SK-N-SH (cell line): ENCODE data around the gene ZFTA.

ENCODE experiments used
- CTCF ChIP-seq: fragments of 200-600 bp; sonication (generic); IDR thresholded peaks from 2 replicates; pipeline ENCODE4 v1.6.1; 2017; ENCODE audit warnings: antibody characterized with exemption, mild to moderate bottlenecking, moderate library complexity
- EP300 ChIP-seq, 2 experiments: IDR thresholded peaks; 2 replicates each; pipeline versions ENCODE4 v1.4.0 to v1.6.1; 2012; ENCODE audit warnings: borderline replicate concordance in 1 of 2, low read depth in 1 of 2, low read length in 1 of 2
- JUND ChIP-seq: IDR thresholded peaks from 2 replicates; pipeline ENCODE4 v1.4.0; 2012
- NFIC ChIP-seq: IDR thresholded peaks from 2 replicates; pipeline ENCODE4 v1.4.0; 2012; ENCODE audit warnings: borderline replicate concordance
- PBX3 ChIP-seq: IDR thresholded peaks from 2 replicates; pipeline ENCODE4; 2012
- POLR2AphosphoS5 ChIP-seq: IDR thresholded peaks from 2 replicates; pipeline ENCODE4 v1.6.1; 2012; ENCODE audit warnings: low read depth, low read length
- RAD21 ChIP-seq: IDR thresholded peaks from 2 replicates; pipeline ENCODE4 v1.6.1; 2012; ENCODE audit warnings: mild to moderate bottlenecking, low read length
- REST ChIP-seq: IDR thresholded peaks from 2 replicates; pipeline ENCODE4 v1.6.1; 2012; ENCODE audit warnings: mild to moderate bottlenecking, low read depth, low read length, moderate library complexity
- RXRA ChIP-seq: IDR thresholded peaks from 2 replicates; pipeline ENCODE4 v1.4.0; 2012; ENCODE audit warnings: low read depth, mild to moderate bottlenecking, borderline replicate concordance

GRCh38 chr11:63782749-63783148 is 14.2 kb upstream of the ZFTA start:
- TF ChIP-seq EP300 (IDR thresholded peaks at IDR 0.05; ENCODE audit: borderline replicate concordance in 1 of 2, low read depth in 1 of 2, low read length in 1 of 2) (no peak), RAD21 (no peak), REST (no peak), POLR2AphosphoS5 (no peak), JUND (no peak), CTCF (no peak), NFIC (no peak), RXRA (no peak), PBX3 (no peak)
